22Rv1 (cell line): ENCODE results near the gene MEGF10.

ENCODE experiments used
- H3K27ac ChIP-seq: fragments of 450-650 bp; 2 replicates; pipeline ENCODE4 v1.5.1; 2017
- ZFX ChIP-seq: fragments of 450-650 bp; IDR thresholded peaks from 2 replicates; pipeline ENCODE4 v1.6.1; 2017; ENCODE audit warnings: antibody characterized with exemption, borderline replicate concordance
- TF ChIP-seq, protein P1 (sequence below): fragments of 450-650 bp; IDR thresholded peaks from 2 replicates; pipeline ENCODE4 v1.5.1; 2017; ENCODE audit warnings: mild to moderate bottlenecking

The MEGF10 gene

DNA sequence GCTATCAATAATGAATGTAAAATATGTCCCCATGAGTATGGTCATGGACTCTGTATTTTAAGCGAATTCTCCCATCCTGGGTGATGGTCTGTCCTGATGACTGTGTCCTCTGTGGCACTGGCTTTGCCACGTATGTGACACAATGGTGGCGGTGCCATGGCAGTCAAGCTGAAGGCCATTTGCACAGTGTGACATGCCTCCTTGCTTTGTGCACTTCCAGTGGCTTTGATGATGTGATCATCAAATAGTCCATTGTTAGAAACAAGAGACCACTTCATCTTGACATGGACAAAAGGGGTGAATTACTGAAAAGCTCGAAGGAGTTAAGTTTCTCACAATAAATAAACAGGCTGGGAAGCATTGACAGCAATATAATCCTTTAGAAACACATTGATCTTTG, 195.9 kb downstream of the MEGF10 start:
- TF ChIP-seq, protein P1, sequence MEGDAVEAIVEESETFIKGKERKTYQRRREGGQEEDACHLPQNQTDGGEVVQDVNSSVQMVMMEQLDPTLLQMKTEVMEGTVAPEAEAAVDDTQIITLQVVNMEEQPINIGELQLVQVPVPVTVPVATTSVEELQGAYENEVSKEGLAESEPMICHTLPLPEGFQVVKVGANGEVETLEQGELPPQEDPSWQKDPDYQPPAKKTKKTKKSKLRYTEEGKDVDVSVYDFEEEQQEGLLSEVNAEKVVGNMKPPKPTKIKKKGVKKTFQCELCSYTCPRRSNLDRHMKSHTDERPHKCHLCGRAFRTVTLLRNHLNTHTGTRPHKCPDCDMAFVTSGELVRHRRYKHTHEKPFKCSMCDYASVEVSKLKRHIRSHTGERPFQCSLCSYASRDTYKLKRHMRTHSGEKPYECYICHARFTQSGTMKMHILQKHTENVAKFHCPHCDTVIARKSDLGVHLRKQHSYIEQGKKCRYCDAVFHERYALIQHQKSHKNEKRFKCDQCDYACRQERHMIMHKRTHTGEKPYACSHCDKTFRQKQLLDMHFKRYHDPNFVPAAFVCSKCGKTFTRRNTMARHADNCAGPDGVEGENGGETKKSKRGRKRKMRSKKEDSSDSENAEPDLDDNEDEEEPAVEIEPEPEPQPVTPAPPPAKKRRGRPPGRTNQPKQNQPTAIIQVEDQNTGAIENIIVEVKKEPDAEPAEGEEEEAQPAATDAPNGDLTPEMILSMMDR: no peak
- no peak for TF ChIP-seq ZFX
- no peak overlapping the region for H3K27ac ChIP-seq

DNA sequence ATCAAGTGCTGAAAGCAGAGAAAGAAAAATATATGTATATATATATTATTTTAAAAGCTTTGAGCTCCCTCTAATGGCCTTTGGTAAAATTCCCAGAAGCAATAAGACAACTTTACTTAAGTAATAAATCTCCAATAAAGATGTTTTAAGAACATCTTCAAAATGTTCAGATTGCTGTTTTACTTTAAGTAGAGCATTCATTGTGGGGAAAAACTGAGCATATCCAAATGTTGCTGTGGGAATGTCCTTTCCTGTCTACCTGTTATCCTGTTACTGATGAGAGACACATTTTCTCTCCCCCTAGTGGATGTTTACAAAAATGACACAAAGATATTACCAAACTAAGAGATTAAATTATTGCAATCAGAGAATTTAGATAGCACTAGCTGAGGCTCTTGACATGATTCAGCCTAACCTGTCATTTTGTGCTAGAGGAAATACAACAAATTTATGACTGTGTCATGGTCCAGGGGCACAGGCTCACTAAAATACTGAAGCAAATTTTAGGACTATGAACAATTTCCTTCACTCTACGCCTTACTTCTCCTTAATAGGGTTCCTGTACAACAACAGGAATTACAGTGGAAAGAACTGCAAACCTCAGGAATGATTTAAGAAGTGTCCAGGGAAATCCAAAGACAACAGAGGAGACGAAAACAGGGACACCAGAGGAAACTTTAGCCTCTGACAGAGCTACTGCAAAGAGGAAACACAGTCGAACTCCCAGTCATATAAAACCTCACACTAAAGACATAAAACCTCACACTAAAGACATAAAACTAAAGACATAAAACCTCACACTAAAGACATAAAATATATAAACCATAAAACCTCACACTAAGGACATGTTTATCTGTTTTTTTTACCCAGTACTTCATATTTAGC, 202.5 kb downstream of the MEGF10 start:
- TF ChIP-seq, protein P1: peak; percentile 93
- TF ChIP-seq ZFX: no peak
- no peak overlapping the region for H3K27ac ChIP-seq

DNA sequence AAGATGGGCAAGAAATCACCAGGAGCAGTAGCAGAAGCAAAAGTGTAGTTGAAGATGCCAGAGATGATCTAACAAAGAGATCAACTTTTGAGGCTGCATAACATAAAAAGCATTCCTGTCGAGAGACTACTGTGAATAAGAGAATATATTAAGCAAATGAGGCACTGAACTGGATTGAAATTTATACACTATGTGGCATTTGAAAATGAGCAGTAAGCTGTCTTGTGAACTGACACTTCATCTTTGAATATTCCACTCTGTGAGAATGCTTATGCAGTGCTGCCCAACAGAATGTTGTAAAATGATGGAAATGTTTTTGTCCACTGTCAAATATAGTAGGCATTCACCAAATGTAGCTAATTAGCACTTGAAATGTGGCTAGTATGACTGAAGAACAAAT, 208.0 kb downstream of the MEGF10 start:
- no peak for TF ChIP-seq ZFX
- TF ChIP-seq, protein P1: no peak
- no peak overlapping the region for H3K27ac ChIP-seq

DNA sequence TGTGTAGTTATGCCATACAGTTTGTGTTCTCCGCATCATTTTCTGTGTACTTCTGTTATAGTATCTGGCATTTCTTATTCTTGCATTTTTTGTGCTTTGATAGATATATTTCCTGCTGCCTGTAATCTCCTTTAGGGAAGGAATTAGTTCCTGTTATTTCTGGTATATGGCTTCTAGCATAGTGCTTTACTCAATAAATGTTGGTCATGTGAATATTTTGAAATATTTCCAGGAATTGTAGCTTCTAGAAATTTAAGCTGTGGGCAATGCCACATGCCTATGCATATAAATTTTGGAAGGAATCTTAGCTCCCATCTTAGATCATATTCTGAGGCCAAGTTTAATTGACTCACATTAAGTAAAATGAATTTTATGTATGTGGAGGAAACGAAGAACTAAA, 215.3 kb downstream of the MEGF10 start:
- TF ChIP-seq ZFX: no peak
- TF ChIP-seq, protein P1: no peak

DNA sequence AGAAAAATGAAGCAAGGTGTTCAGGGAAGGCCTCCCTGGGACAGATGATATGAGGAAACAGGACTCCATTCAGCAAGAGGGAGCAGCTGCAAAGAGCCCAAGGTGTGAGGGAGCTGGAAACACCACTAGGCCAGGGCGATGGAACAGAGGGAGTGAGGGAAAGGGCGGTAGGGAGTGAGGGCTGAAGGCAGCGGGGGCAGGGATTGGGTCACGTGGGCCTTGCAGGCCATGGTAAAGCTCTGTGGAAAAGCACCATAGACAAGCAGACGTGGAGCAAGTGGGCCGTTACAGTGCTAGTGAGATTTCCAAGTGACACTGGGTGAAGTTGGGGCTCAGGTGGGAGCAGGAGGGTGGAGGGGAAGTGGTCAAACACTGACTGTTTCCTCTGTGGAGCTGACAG, 216.0 kb downstream of the MEGF10 start:
- no peak overlapping the region for H3K27ac ChIP-seq
- TF ChIP-seq ZFX: no peak
- TF ChIP-seq, protein P1: no peak

More for the DNA sequence above, 215.3 kb downstream of the MEGF10 start:
- no peak overlapping the region for H3K27ac ChIP-seq

DNA sequence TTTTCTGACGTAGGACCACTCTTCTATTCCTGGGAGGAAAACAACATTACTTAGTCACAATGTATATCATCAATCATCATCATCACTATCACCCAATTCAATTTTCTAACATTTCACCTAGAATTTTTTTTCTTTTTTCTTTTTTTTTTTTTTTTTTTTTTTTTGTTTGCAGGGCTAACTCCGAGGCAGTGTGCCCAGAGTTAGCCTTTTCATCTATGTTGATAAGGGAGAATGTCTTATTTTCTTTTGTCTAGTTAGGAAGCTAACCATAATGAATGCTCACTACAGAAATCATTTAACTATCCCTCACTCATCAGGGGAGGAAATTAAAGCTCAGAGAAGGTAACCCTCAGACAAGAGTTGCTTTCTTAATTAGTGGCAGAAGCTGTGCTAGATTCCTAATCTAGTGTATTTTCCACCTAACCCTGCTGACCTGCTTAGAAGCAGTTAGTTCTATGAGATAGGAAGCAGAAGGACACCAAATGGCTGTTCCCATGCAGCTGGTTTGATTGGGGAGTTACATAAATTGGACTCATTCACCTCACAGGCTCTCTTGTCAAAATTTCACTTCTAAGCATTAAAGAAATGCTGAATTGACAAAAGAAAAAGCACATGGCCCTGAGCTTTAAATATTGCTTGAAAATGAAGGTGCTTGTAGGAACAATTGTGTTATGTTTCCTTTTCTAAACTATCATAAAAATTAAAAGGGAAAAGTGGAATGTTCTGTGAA, 218.2 kb downstream of the MEGF10 start:
- TF ChIP-seq ZFX: no peak
- TF ChIP-seq, protein P1: no peak
- no peak overlapping the region for H3K27ac ChIP-seq
